Stimulated activated CD4-positive, alpha-beta T cell treated with anti-CD3 and anti-CD28 coated beads, Interleukin-1b, Interleukin-23, amount 100 ng/mL, for 24 hours (primary cell): Measurements from ENCODE around the gene MYBPHL.
A peak's percentile ranks its signal among the peaks of the same experiment; 100 is the strongest.
"Not testable (repeated sequence)": the region's sequence is repeated elsewhere in the genome, so short reads cannot be mapped to it uniquely, and the experiment has no call there.

Experiments
- DNase-seq, 4 experiments: peaks; one replicate each; pipeline ENCODE4 v3.0.0-alpha.2; 2020; ENCODE audit warnings: low read depth in 4 of 4, low spot score in 1 of 4

MYBPHL gene

GRCh38 chr1:109307274-109308021, 637 bp upstream of the MYBPHL start:
- DNase-seq, result no peak

GRCh38 chr1:109305991-109306390, 820 bp downstream of the MYBPHL start:
- DNase-seq, result not testable (repeated sequence)

GRCh38 chr1:109304226-109304920, 2.4 kb downstream of the MYBPHL start:
- no peak for DNase-seq

GRCh38 chr1:109301874-109302273, 4.9 kb downstream of the MYBPHL start:
- no peak for DNase-seq

GRCh38 chr1:109300650-109301151, 6.1 kb downstream of the MYBPHL start:
- no peak for DNase-seq

- no peak for DNase-seq
These were observed 7.1 kb downstream of the MYBPHL start for GRCh38 chr1:109299558-109300343.

GRCh38 chr1:109298666-109299557, 7.9 kb downstream of the MYBPHL start:
- DNase-seq, result no peak

GRCh38 chr1:109296782-109297181, 10.0 kb downstream of the MYBPHL start:
- DNase-seq, result no peak

- DNase-seq, result no peak
These were observed 10.9 kb downstream of the MYBPHL start for GRCh38 chr1:109295712-109296415.

GRCh38 chr1:109294481-109294880, 12.3 kb downstream of the MYBPHL start:
- no peak for DNase-seq

GRCh38 chr1:109293026-109293425, 13.8 kb downstream of the MYBPHL start:
- DNase-seq, result no peak

GRCh38 chr1:109292364-109292763, 14.4 kb downstream of the MYBPHL start:
- no peak for DNase-seq

GRCh38 chr1:109290998-109291397, 15.8 kb downstream of the MYBPHL start:
- DNase-seq, result no peak

GRCh38 chr1:109290137-109290536, 16.7 kb downstream of the MYBPHL start:
- no peak for DNase-seq

GRCh38 chr1:109286762-109287161, 20.0 kb downstream of the MYBPHL start:
- DNase-seq, result not testable (repeated sequence)

GRCh38 chr1:109283748-109284600, 22.8 kb downstream of the MYBPHL start:
- DNase-seq, result no peak

GRCh38 chr1:109282952-109283747, 23.7 kb downstream of the MYBPHL start, which contains the start of gene PSRC1:
Gene PSRC1 (minus strand): TSS chr1:109283145.
- peak; percentile 73 to 90 (median 82) for DNase-seq

GRCh38 chr1:109282497-109282951, 24.3 kb downstream of the MYBPHL start:
- no peak for DNase-seq
